MM.1S (cell line): Measurements from ENCODE around the gene SUSD2.

Source experiments
- DNase-seq: peaks from one replicate; pipeline ENCODE4 v3.0.0-alpha.2; 2015
- H2AFZ ChIP-seq: fragments of 300-600 bp; sonication (generic); 2 replicates; pipeline ENCODE4 v1.6.0; 2016; ENCODE audit warnings: antibody characterized with exemption, low read length
- H3F3A ChIP-seq: fragments of 300-600 bp; sonication (generic); 2 replicates; pipeline ENCODE4 v1.6.1; 2016; ENCODE audit warnings: mild to moderate bottlenecking, antibody characterized with exemption, low read length, moderate library complexity, mixed read lengths; ENCODE audit not compliant: insufficient read depth
- H3K27ac ChIP-seq: fragments of 300-600 bp; sonication (generic); 2 replicates; pipeline ENCODE4 v1.5.1; 2016; ENCODE audit warnings: mild to moderate bottlenecking, low read length
- H3K27me3 ChIP-seq: fragments of 300-600 bp; sonication (generic); replicated peaks from 2 replicates; pipeline ENCODE4 v1.6.0; 2016; ENCODE audit warnings: low read length; ENCODE audit not compliant: insufficient read depth
- H3K36me3 ChIP-seq: fragments of 300-600 bp; sonication (generic); replicated peaks from 2 replicates; pipeline ENCODE4 v1.6.1; 2016; ENCODE audit warnings: mild to moderate bottlenecking, low read length, mixed read lengths; ENCODE audit not compliant: insufficient read depth
- H3K4me1 ChIP-seq: fragments of 300-600 bp; sonication (generic); 2 replicates; pipeline ENCODE4 v1.6.1; 2016; ENCODE audit warnings: low read length, mixed read lengths
- H3K4me2 ChIP-seq: fragments of 300-600 bp; sonication (generic); 2 replicates; pipeline ENCODE4 v1.6.0; 2016; ENCODE audit warnings: low read depth, low read length
- H3K4me3 ChIP-seq: fragments of 300-600 bp; sonication (generic); 2 replicates; pipeline ENCODE4 v1.5.1; 2016; ENCODE audit warnings: low read length, mixed read lengths
- H3K79me2 ChIP-seq: fragments of 300-600 bp; sonication (generic); 2 replicates; pipeline ENCODE4 v1.6.1; 2016; ENCODE audit warnings: mixed run types, low read length, mixed read lengths
- H3K9ac ChIP-seq: fragments of 300-600 bp; sonication (generic); 2 replicates; pipeline ENCODE4 v1.6.1; 2016; ENCODE audit warnings: low read length, mixed read lengths
- H3K9me2 ChIP-seq: fragments of 300-600 bp; sonication (generic); replicated peaks from 2 replicates; pipeline ENCODE4 v1.6.1; 2016; ENCODE audit warnings: mild to moderate bottlenecking, low read length, mixed read lengths; ENCODE audit not compliant: insufficient read depth
- H3K9me3 ChIP-seq: fragments of 300-600 bp; sonication (generic); replicated peaks from 2 replicates; pipeline ENCODE4 v1.6.1; 2016; ENCODE audit warnings: mild to moderate bottlenecking, low read length, mixed read lengths; ENCODE audit not compliant: insufficient read depth
- H4K20me1 ChIP-seq: fragments of 300-600 bp; sonication (generic); 2 replicates; pipeline ENCODE4 v1.6.1; 2016; ENCODE audit warnings: mild to moderate bottlenecking, low read length, moderate library complexity, mixed read lengths; ENCODE audit not compliant: insufficient read depth
- CTCF ChIP-seq: fragments of 300-600 bp; sonication (generic); IDR thresholded peaks from 2 replicates; pipeline ENCODE4 v1.5.1; 2016; ENCODE audit warnings: antibody characterized with exemption, low read length, mixed read lengths
- EZH2 ChIP-seq: fragments of 300-600 bp; sonication (generic); optimal IDR thresholded peaks from 2 replicates; pipeline ENCODE3; 2017; ENCODE audit warnings: low read depth, mild to moderate bottlenecking, antibody characterized with exemption, low read length, mixed read lengths
- EZH2phosphoT487 ChIP-seq: fragments of 300-600 bp; sonication (generic); IDR thresholded peaks from 2 replicates; pipeline ENCODE4 v1.6.1; 2018; ENCODE audit warnings: antibody characterized with exemption, low read length

Gene SUSD2

GRCh38 chr22:24224468-24224867, 43.2 kb downstream of the SUSD2 start:
- no peaks in the 10 kb centered on the region for H3K9me3 ChIP-seq
- H3K9ac ChIP-seq: no peak overlapping the region
- no peaks in the 10 kb centered on the region for H3K4me1 ChIP-seq
- H3K4me3 ChIP-seq: no peak overlapping the region
- H2AFZ ChIP-seq: no peak overlapping the region
- H3K9me2 ChIP-seq: no peaks in the 10 kb centered on the region
- no peaks in the 10 kb centered on the region for H3K36me3 ChIP-seq
- no peaks in the 10 kb centered on the region for H3F3A ChIP-seq
- H3K27ac ChIP-seq: no peak overlapping the region
- no peaks in the 10 kb centered on the region for H3K27me3 ChIP-seq
- no peak overlapping the region for H3K4me2 ChIP-seq
- TF ChIP-seq CTCF: no peak
- TF ChIP-seq EZH2: no peak
- TF ChIP-seq EZH2phosphoT487: no peak
- DNase-seq: no peak
- H4K20me1 ChIP-seq: no peaks in the 10 kb centered on the region
- no peaks in the 10 kb centered on the region for H3K79me2 ChIP-seq

GRCh38 chr22:24225044-24225601, 43.8 kb downstream of the SUSD2 start:
- no peaks in the 10 kb centered on the region for H3K79me2 ChIP-seq
- H3K27ac ChIP-seq: no peak overlapping the region
- no peaks in the 10 kb centered on the region for H3F3A ChIP-seq
- no peak overlapping the region for H3K4me2 ChIP-seq
- no peak overlapping the region for H3K9ac ChIP-seq
- no peaks in the 10 kb centered on the region for H3K4me1 ChIP-seq
- H2AFZ ChIP-seq: no peak overlapping the region
- H3K27me3 ChIP-seq: no peaks in the 10 kb centered on the region
- no peaks in the 10 kb centered on the region for H3K36me3 ChIP-seq
- no peak for TF ChIP-seq EZH2phosphoT487
- no peak for TF ChIP-seq EZH2
- no peak for TF ChIP-seq CTCF
- H3K9me2 ChIP-seq: no peaks in the 10 kb centered on the region
- no peak overlapping the region for H3K4me3 ChIP-seq
- no peak for DNase-seq
- H4K20me1 ChIP-seq: no peaks in the 10 kb centered on the region
- H3K9me3 ChIP-seq: no peaks in the 10 kb centered on the region

GRCh38 chr22:24225951-24226350, 44.7 kb downstream of the SUSD2 start:
- no peak overlapping the region for H3K4me2 ChIP-seq
- no peaks in the 10 kb centered on the region for H3K36me3 ChIP-seq

More at GRCh38 chr22:24225951-24226350, 44.7 kb downstream of the SUSD2 start:
- no peak for DNase-seq
- TF ChIP-seq CTCF: no peak
- no peak for TF ChIP-seq EZH2phosphoT487
- no peak for TF ChIP-seq EZH2
- Histone ChIP-seq H3K79me2 (no peaks in the 10 kb centered on the region), H3F3A (no peaks in the 10 kb centered on the region), H3K4me1 (no peaks in the 10 kb centered on the region), H3K27me3 (no peaks in the 10 kb centered on the region), H3K9ac (no peak overlapping the region), H3K4me3 (no peak overlapping the region), H2AFZ (no peak overlapping the region), H3K9me3 (no peaks in the 10 kb centered on the region), H4K20me1 (no peaks in the 10 kb centered on the region), H3K9me2 (no peaks in the 10 kb centered on the region), H3K27ac (no peak overlapping the region)
